NCI-H146 treated with DMSO at 0.1 percent for 48 hours (cell line): Measurements from ENCODE around the gene SHPK.
"Not testable (repeated sequence)": the region's sequence is repeated elsewhere in the genome, so short reads cannot be mapped to it uniquely, and the experiment has no call there.

Experiments used
- DNase-seq: peaks from one replicate; lab custom pipeline; 2025; ENCODE audit not compliant: unreplicated experiment; lab: John Stamatoyannopoulos, UW

The SHPK gene

GRCh38 chr17:3590231-3590630 lies 45.8 kb downstream of the SHPK start:
- no peak for DNase-seq

GRCh38 chr17:3589784-3590183 lies 46.3 kb downstream of the SHPK start:
- DNase-seq, result no peak

- DNase-seq, result no peak
Measured at GRCh38 chr17:3585826-3586225, 50.2 kb downstream of the SHPK start.

GRCh38 chr17:3583456-3583855 lies 52.6 kb downstream of the SHPK start:
- DNase-seq, result no peak

GRCh38 chr17:3582915-3583314 lies 53.1 kb downstream of the SHPK start:
- no peak for DNase-seq

GRCh38 chr17:3578667-3579066 lies 57.4 kb downstream of the SHPK start:
- DNase-seq, result not testable (repeated sequence)

GRCh38 chr17:3576970-3577369 lies 59.1 kb downstream of the SHPK start:
- no peak for DNase-seq

GRCh38 chr17:3575511-3575910 lies 60.5 kb downstream of the SHPK start:
- no peak for DNase-seq

GRCh38 chr17:3574231-3574630 lies 61.8 kb downstream of the SHPK start:
- DNase-seq, result no peak

- no peak for DNase-seq
Measured at GRCh38 chr17:3573246-3574100, 62.6 kb downstream of the SHPK start.

GRCh38 chr17:3572231-3572630 lies 63.8 kb downstream of the SHPK start:
- no peak for DNase-seq

GRCh38 chr17:3571043-3571900 lies 64.8 kb downstream of the SHPK start:
- no peak for DNase-seq

GRCh38 chr17:3569534-3570137 lies 66.4 kb downstream of the SHPK start:
- no peak for DNase-seq

GRCh38 chr17:3566551-3566950 lies 69.5 kb downstream of the SHPK start:
- no peak for DNase-seq

- no peak for DNase-seq
Measured at GRCh38 chr17:3565143-3565542, 70.9 kb downstream of the SHPK start.

GRCh38 chr17:3564241-3564640 lies 71.8 kb downstream of the SHPK start:
- DNase-seq, result not testable (repeated sequence)

GRCh38 chr17:3559270-3559645 lies 76.8 kb downstream of the SHPK start:
- no peak for DNase-seq

- peak; percentile 16 for DNase-seq
Measured at GRCh38 chr17:3558603-3559269, 77.3 kb downstream of the SHPK start.
